ENCODE measurements around the gene TRIM60. TPM values are rescaled to one million over a fixed set of nuclear protein-coding genes. Genes with fewer than 3 reads are reported as not detected.

TRIM60 gene
- total and polyA plus RNA-seq, 2 experiments from 2014 or later = not detected

DNA sequence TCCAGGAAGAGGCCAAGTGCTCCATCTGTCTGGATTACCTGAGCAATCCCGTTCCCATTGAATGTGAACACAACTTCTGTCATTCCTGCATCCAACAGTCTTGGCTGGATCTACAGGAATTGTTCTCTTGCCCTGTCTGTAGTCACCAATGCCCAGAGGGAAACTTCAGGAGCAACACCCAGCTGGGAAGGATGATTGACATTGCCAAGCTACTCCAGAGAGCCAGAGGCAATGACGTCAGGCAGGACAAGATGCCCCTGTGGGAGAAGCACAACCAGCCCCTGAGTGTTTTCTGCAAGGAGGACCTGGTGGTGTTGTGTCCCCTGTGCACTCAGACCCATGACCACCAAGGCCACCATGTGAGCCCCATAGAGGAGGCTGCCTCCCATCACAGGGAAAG lies 21.3 kb upstream of the TRIM60 start:
- H3K27ac ChIP-seq (ENCODE audit: low read depth) = no peak overlapping the region
- no peak overlapping the region for H3K4me3 Mint-ChIP-seq

More for the DNA sequence above, 21.3 kb upstream of the TRIM60 start:
- Histone ChIP-seq H3K4me1 (ENCODE audit: insufficient read depth) (no peaks in the 10 kb centered on the region), H3K36me3 (ENCODE audit: insufficient read depth) (no peaks in the 10 kb centered on the region), H3K9me2 (ENCODE audit: insufficient read depth) (no peaks in the 10 kb centered on the region), H3K4me3 (no peak overlapping the region), H3F3A (replicated peaks; ENCODE audit: low read depth) (no peaks in the 10 kb centered on the region), H4K20me1 (replicated peaks; ENCODE audit: insufficient read depth) (no peaks in the 10 kb centered on the region), H3K79me2 (replicated peaks; ENCODE audit: insufficient read depth) (no peaks in the 10 kb centered on the region), H3K27me3 (ENCODE audit: insufficient read depth) (no peaks in the 10 kb centered on the region), H3K4me2 (no peak overlapping the region), H2AFZ (no peak overlapping the region)
- DNase-seq (ENCODE audit: low spot score) (no peak), ATAC-seq (no peak)
- Mint-ChIP-seq H3K27ac (no peak overlapping the region), H3K9me3 (no peaks in the 10 kb centered on the region), H3K4me1 (peaks cover 4% of the 10 kb centered on the region; the same call in 1 of the 3 replicates), H3K27me3 (ENCODE audit: insufficient read depth, low read depth, poor library complexity) (peaks cover 8% of the 10 kb centered on the region), H3K36me3 (ENCODE audit: low read depth) (no peaks in the 10 kb centered on the region)
- TF ChIP-seq, protein P1, sequence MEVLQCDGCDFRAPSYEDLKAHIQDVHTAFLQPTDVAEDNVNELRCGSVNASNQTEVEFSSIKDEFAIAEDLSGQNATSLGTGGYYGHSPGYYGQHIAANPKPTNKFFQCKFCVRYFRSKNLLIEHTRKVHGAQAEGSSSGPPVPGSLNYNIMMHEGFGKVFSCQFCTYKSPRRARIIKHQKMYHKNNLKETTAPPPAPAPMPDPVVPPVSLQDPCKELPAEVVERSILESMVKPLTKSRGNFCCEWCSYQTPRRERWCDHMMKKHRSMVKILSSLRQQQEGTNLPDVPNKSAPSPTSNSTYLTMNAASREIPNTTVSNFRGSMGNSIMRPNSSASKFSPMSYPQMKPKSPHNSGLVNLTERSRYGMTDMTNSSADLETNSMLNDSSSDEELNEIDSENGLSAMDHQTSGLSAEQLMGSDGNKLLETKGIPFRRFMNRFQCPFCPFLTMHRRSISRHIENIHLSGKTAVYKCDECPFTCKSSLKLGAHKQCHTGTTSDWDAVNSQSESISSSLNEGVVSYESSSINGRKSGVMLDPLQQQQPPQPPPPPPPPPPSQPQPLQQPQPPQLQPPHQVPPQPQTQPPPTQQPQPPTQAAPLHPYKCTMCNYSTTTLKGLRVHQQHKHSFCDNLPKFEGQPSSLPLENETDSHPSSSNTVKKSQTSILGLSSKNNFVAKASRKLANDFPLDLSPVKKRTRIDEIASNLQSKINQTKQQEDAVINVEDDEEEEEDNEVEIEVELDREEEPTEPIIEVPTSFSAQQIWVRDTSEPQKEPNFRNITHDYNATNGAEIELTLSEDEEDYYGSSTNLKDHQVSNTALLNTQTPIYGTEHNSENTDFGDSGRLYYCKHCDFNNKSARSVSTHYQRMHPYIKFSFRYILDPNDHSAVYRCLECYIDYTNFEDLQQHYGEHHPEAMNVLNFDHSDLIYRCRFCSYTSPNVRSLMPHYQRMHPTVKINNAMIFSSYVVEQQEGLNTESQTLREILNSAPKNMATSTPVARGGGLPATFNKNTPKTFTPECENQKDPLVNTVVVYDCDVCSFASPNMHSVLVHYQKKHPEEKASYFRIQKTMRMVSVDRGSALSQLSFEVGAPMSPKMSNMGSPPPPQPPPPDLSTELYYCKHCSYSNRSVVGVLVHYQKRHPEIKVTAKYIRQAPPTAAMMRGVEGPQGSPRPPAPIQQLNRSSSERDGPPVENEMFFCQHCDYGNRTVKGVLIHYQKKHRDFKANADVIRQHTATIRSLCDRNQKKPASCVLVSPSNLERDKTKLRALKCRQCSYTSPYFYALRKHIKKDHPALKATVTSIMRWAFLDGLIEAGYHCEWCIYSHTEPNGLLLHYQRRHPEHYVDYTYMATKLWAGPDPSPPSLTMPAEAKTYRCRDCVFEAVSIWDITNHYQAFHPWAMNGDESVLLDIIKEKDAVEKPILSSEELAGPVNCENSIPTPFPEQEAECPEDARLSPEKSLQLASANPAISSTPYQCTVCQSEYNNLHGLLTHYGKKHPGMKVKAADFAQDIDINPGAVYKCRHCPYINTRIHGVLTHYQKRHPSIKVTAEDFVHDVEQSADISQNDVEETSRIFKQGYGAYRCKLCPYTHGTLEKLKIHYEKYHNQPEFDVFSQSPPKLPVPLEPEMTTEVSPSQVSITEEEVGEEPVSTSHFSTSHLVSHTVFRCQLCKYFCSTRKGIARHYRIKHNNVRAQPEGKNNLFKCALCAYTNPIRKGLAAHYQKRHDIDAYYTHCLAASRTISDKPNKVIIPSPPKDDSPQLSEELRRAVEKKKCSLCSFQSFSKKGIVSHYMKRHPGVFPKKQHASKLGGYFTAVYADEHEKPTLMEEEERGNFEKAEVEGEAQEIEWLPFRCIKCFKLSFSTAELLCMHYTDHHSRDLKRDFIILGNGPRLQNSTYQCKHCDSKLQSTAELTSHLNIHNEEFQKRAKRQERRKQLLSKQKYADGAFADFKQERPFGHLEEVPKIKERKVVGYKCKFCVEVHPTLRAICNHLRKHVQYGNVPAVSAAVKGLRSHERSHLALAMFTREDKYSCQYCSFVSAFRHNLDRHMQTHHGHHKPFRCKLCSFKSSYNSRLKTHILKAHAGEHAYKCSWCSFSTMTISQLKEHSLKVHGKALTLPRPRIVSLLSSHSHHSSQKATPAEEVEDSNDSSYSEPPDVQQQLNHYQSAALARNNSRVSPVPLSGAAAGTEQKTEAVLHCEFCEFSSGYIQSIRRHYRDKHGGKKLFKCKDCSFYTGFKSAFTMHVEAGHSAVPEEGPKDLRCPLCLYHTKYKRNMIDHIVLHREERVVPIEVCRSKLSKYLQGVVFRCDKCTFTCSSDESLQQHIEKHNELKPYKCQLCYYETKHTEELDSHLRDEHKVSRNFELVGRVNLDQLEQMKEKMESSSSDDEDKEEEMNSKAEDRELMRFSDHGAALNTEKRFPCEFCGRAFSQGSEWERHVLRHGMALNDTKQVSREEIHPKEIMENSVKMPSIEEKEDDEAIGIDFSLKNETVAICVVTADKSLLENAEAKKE (CRISPR knock-in tag; IDR thresholded peaks at IDR 0.05) = no peak
- no peak for TF ChIP-seq JUNB (IDR thresholded peaks at IDR 0.05; ENCODE audit: unreplicated experiment)
- no peak for TF ChIP-seq CREB1 (CRISPR knock-in tag; IDR thresholded peaks at IDR 0.05; ENCODE audit: low read depth)
- TF ChIP-seq, protein P2, sequence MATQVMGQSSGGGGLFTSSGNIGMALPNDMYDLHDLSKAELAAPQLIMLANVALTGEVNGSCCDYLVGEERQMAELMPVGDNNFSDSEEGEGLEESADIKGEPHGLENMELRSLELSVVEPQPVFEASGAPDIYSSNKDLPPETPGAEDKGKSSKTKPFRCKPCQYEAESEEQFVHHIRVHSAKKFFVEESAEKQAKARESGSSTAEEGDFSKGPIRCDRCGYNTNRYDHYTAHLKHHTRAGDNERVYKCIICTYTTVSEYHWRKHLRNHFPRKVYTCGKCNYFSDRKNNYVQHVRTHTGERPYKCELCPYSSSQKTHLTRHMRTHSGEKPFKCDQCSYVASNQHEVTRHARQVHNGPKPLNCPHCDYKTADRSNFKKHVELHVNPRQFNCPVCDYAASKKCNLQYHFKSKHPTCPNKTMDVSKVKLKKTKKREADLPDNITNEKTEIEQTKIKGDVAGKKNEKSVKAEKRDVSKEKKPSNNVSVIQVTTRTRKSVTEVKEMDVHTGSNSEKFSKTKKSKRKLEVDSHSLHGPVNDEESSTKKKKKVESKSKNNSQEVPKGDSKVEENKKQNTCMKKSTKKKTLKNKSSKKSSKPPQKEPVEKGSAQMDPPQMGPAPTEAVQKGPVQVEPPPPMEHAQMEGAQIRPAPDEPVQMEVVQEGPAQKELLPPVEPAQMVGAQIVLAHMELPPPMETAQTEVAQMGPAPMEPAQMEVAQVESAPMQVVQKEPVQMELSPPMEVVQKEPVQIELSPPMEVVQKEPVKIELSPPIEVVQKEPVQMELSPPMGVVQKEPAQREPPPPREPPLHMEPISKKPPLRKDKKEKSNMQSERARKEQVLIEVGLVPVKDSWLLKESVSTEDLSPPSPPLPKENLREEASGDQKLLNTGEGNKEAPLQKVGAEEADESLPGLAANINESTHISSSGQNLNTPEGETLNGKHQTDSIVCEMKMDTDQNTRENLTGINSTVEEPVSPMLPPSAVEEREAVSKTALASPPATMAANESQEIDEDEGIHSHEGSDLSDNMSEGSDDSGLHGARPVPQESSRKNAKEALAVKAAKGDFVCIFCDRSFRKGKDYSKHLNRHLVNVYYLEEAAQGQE (IDR thresholded peaks at IDR 0.05; ENCODE audit: unreplicated experiment) = no peak
- TF ChIP-seq, protein P3, sequence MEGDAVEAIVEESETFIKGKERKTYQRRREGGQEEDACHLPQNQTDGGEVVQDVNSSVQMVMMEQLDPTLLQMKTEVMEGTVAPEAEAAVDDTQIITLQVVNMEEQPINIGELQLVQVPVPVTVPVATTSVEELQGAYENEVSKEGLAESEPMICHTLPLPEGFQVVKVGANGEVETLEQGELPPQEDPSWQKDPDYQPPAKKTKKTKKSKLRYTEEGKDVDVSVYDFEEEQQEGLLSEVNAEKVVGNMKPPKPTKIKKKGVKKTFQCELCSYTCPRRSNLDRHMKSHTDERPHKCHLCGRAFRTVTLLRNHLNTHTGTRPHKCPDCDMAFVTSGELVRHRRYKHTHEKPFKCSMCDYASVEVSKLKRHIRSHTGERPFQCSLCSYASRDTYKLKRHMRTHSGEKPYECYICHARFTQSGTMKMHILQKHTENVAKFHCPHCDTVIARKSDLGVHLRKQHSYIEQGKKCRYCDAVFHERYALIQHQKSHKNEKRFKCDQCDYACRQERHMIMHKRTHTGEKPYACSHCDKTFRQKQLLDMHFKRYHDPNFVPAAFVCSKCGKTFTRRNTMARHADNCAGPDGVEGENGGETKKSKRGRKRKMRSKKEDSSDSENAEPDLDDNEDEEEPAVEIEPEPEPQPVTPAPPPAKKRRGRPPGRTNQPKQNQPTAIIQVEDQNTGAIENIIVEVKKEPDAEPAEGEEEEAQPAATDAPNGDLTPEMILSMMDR (conservative IDR thresholded peaks at IDR 0.05; ENCODE audit: low read depth in 2 of 2) = no peak
- TF ChIP-seq EZH2phosphoT487 (IDR thresholded peaks at IDR 0.05; ENCODE audit: unreplicated experiment) = no peak
- no peak for TF ChIP-seq NANOG (IDR thresholded peaks at IDR 0.05; ENCODE audit: borderline replicate concordance)
- no peak for TF ChIP-seq ZNF114 (CRISPR knock-in tag; IDR thresholded peaks at IDR 0.05)
- no peak for TF ChIP-seq EZH2 (IDR thresholded peaks at IDR 0.05; ENCODE audit: low read depth, unreplicated experiment)
- TF ChIP-seq STAT1 (IDR thresholded peaks at IDR 0.05; ENCODE audit: unreplicated experiment) = no peak
- TF ChIP-seq, protein P4, sequence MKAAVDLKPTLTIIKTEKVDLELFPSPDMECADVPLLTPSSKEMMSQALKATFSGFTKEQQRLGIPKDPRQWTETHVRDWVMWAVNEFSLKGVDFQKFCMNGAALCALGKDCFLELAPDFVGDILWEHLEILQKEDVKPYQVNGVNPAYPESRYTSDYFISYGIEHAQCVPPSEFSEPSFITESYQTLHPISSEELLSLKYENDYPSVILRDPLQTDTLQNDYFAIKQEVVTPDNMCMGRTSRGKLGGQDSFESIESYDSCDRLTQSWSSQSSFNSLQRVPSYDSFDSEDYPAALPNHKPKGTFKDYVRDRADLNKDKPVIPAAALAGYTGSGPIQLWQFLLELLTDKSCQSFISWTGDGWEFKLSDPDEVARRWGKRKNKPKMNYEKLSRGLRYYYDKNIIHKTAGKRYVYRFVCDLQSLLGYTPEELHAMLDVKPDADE (IDR thresholded peaks at IDR 0.05) = no peak
- TF ChIP-seq POLR2AphosphoS5 (IDR thresholded peaks at IDR 0.05; ENCODE audit: low read depth) = no peak
- TF ChIP-seq ZNF331 (CRISPR knock-in tag; IDR thresholded peaks at IDR 0.05; ENCODE audit: low read depth) = no peak
